ENCODE measurements around the gene CD1D.
"Not testable (repeated sequence)": the region's sequence is repeated elsewhere in the genome, so short reads cannot be mapped to it uniquely, and the experiment has no call there.

The CD1D gene

DNA sequence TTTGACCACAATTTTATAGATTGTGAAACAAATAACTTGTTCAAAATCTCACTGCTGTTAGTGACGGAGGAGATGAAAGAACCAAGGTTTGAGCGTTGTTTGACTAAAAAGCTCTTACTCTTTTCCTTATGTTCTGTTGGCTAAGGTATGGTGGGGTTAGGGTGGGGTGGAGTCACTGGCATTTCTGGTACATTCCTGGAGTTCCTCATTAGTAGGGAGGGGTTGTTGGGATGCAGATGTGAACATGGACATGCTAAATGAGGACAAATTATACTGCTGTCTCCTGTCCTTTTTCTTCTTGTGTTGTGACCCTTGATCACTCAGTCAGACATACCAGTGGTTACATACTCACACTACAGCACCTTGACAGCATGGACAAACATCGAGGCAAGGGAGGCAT lies 26.2 kb upstream of the CD1D start:
- no peak for DNase-seq
- peaks cover 4% of the 10 kb centered on the region in 2 donors for H3K27me3 Mint-ChIP-seq
- peak overlapping the region in 1 of 2 donors; percentile 28 for H3K4me3 Mint-ChIP-seq
- peaks cover 41 to 52% of the 10 kb centered on the region in 2 donors for H3K4me1 Mint-ChIP-seq
- ATAC-seq (replicated peaks) = no peak
- no peaks in the 10 kb centered on the region for H3K9me3 Mint-ChIP-seq
- H3K36me3 Mint-ChIP-seq = no peaks in the 10 kb centered on the region
- H3K27ac Mint-ChIP-seq = no peak overlapping the region

GRCh38 chr1:158155673-158156072 lies 25.0 kb upstream of the CD1D start:
- H3K36me3 Mint-ChIP-seq = no peaks in the 10 kb centered on the region
- ATAC-seq (replicated peaks) (no peak), DNase-seq (no peak)
- H3K4me1 Mint-ChIP-seq = peaks cover 33 to 47% of the 10 kb centered on the region in 2 donors
- no peak overlapping the region for H3K27ac Mint-ChIP-seq
- H3K9me3 Mint-ChIP-seq = no peaks in the 10 kb centered on the region
- peaks cover 4 to 8% of the 10 kb centered on the region in 2 donors for H3K27me3 Mint-ChIP-seq
- no peak overlapping the region for H3K4me3 Mint-ChIP-seq

DNA sequence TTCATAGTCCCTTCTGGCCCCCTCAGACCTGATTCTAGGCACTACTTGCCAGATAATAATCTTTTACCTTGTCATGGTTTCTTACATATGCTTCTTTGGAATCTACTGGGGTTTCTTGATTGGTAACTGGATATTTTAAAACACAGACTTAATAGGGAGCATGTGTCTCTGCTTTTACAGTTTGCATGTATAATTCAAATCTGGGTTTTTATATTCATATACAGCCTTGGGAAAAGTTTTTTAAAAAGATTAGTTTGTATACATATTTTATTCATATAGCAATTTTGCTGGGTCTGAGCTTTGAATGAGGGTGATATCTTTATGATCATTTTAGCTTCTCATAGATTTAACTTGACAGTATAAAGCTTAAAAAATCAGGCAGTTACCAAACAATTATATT lies 21.1 kb upstream of the CD1D start:
- DNase-seq = no peak
- Mint-ChIP-seq H3K27ac (no peak overlapping the region), H3K27me3 (peaks cover 4 to 8% of the 10 kb centered on the region in 2 donors), H3K9me3 (no peaks in the 10 kb centered on the region), H3K36me3 (peaks cover 0 to 2% of the 10 kb centered on the region in 2 donors), H3K4me1 (peaks cover 25 to 49% of the 10 kb centered on the region in 2 donors), H3K4me3 (no peak overlapping the region)
- ATAC-seq (replicated peaks) = no peak

- H3K27me3 Mint-ChIP-seq = peaks cover 4 to 8% of the 10 kb centered on the region in 2 donors
- DNase-seq = no peak
- no peak overlapping the region for H3K27ac Mint-ChIP-seq
- peaks cover 0 to 2% of the 10 kb centered on the region in 2 donors for H3K36me3 Mint-ChIP-seq
- H3K9me3 Mint-ChIP-seq = peaks cover 0 to 4% of the 10 kb centered on the region in 2 donors
- H3K4me1 Mint-ChIP-seq = peaks cover 21 to 51% of the 10 kb centered on the region in 2 donors
- no peak overlapping the region for H3K4me3 Mint-ChIP-seq
- ATAC-seq (replicated peaks) = no peak
Observed at GRCh38 chr1:158161446-158161845, 19.2 kb upstream of the CD1D start.

GRCh38 chr1:158163000-158163947 lies 17.4 kb upstream of the CD1D start:
- peaks cover 0 to 8% of the 10 kb centered on the region in 2 donors for H3K27me3 Mint-ChIP-seq
- H3K9me3 Mint-ChIP-seq = peaks cover 0 to 4% of the 10 kb centered on the region in 2 donors
- peak; percentile 54 for DNase-seq

GRCh38 chr1:158169105-158169504 lies 11.6 kb upstream of the CD1D start:
- no peak overlapping the region for H3K27ac Mint-ChIP-seq
- H3K9me3 Mint-ChIP-seq = peaks cover 0 to 4% of the 10 kb centered on the region in 2 donors
- DNase-seq = no peak
- ATAC-seq (replicated peaks) = no peak
- H3K27me3 Mint-ChIP-seq = peaks cover 0 to 4% of the 10 kb centered on the region in 2 donors
- H3K4me1 Mint-ChIP-seq = peaks cover 6 to 13% of the 10 kb centered on the region in 2 donors
- H3K4me3 Mint-ChIP-seq = no peak overlapping the region
- H3K36me3 Mint-ChIP-seq = no peaks in the 10 kb centered on the region

More at GRCh38 chr1:158163000-158163947, 17.4 kb upstream of the CD1D start:
- H3K4me3 Mint-ChIP-seq = peak overlapping the region; percentile 33 to 72
- peak overlapping the region; percentile 7 for H3K27ac Mint-ChIP-seq
- peaks cover 22 to 43% of the 10 kb centered on the region in 2 donors for H3K4me1 Mint-ChIP-seq
- ATAC-seq (replicated peaks) = peak; percentile 100
- peaks cover 0 to 2% of the 10 kb centered on the region in 2 donors for H3K36me3 Mint-ChIP-seq

DNA sequence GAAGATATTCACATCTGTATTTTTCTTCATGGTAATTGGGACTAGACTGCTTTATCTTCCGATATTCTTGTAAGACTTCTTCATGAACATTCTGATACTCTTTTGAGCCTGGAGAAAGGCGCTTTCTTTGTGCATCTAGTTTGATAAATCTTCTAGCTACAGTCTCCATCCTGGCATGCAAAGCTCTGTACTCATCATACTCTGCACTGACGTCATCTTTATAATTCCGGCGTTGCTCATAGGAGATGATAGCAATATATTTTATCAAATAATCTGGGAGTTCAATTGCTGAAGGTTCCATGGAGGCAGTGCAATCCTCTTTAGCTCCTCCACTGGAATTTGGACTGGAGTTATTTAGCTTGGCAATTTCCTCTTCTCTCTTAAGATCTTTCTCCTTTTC lies 4.8 kb upstream of the CD1D start:
- H3K9me3 Mint-ChIP-seq; ATAC-seq (replicated peaks); H3K27ac Mint-ChIP-seq; H3K36me3 Mint-ChIP-seq; DNase-seq; H3K27me3 Mint-ChIP-seq: not testable (repeated sequence)
- H3K4me3 Mint-ChIP-seq = peak overlapping the region in 1 of 2 donors; percentile 8
- H3K4me1 Mint-ChIP-seq = peaks cover 32 to 45% of the 10 kb centered on the region in 2 donors

GRCh38 chr1:158176399-158176798 lies 4.3 kb upstream of the CD1D start:
- Mint-ChIP-seq H3K9me3 (no peaks in the 10 kb centered on the region), H3K36me3 (no peaks in the 10 kb centered on the region), H3K4me1 (peaks cover 34 to 49% of the 10 kb centered on the region in 2 donors), H3K4me3 (peak overlapping the region; percentile 7 to 8), H3K27ac (no peak overlapping the region), H3K27me3 (no peaks in the 10 kb centered on the region)
- peak; percentile 14 for DNase-seq
- ATAC-seq (replicated peaks) = peak; percentile 24 to 43

DNA sequence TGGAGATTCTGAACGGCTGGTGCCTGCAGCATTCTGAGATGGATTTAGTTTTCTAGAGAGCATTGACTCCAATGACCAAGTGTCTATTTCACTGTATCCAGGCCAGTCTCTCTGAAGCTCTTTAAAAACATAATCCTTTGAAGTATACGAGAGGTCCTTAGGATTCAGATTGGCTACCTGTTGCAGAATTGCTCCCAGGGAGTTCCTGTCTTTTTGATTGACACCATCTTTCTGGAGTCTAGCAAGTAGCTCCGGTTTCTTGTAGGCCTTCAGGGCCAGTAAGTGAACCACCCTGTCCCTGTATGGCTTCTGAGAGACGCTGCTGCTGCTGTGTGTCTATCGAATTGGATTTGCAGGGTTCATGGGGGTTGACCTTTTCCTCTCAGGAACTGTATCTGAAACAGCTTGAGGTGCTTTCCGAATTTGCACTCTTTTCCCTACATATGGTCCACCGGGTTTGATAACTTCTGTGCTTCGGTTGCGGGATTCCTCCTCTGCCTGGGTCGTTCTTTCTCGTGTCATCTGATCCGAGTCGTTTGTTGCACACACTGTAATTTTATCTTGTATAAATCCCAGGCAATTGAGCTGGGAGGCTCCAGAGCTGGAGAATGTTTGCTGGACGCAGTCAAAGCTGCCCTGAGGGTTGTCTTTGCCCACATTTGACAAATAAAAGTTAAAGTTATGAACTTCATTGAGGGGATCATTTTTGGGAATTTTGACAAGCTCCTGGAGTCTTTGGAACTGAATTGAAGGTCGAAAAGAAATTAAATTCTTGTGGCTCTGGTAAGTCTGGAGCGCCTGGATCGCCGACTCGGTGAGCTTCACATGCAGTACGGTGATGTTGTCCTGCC lies 3.6 kb upstream of the CD1D start:
- H3K27me3 Mint-ChIP-seq; ATAC-seq (replicated peaks); H3K36me3 Mint-ChIP-seq; DNase-seq; H3K27ac Mint-ChIP-seq; H3K9me3 Mint-ChIP-seq: not testable (repeated sequence)
- peaks cover 41 to 56% of the 10 kb centered on the region in 2 donors for H3K4me1 Mint-ChIP-seq
- peak overlapping the region in 1 of 2 donors; percentile 7 for H3K4me3 Mint-ChIP-seq

DNA sequence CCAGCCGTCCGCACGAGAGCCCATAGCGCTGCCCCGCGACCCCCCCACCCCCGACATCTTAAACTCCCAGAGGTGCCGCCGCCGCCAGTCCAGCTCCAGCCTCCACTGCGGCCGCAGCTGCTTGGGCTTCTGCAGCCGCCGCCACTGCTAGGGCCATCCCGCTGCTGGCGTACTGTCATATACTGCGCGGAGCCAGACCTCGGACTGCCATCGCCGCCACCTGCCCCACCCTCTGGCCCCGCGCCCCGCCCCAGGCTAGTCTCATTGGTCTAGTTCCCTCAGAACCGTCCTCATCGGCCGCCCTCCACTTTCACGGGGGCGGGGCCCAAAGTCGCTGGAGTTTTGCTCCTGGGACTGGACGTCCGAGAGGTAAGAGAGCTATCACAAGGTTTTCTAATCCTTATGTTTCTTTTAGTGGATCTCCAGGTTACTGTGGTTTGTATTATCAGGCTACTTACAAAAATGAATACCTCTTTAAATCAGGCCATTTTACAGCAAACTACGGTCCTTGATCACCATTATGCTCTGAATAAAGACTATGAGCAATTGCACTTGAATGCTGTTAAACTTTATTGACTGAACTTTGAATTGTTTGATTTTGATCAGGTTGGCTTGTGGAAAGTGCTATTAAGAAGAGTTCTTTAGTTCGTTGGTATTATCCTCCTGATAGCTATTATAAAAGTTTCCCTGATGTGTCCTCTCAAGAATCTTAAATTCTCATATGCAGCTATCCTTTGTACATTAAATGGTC lies 2.8 kb upstream of the CD1D start:
- ATAC-seq (replicated peaks) = peak; percentile 72 to 76
- Mint-ChIP-seq H3K9me3 (no peaks in the 10 kb centered on the region), H3K27me3 (no peaks in the 10 kb centered on the region), H3K4me3 (peak overlapping the region; percentile 72 to 74), H3K4me1 (peaks cover 47 to 64% of the 10 kb centered on the region in 2 donors), H3K27ac (no peak overlapping the region), H3K36me3 (no peaks in the 10 kb centered on the region)
- DNase-seq = peak; percentile 51

DNA sequence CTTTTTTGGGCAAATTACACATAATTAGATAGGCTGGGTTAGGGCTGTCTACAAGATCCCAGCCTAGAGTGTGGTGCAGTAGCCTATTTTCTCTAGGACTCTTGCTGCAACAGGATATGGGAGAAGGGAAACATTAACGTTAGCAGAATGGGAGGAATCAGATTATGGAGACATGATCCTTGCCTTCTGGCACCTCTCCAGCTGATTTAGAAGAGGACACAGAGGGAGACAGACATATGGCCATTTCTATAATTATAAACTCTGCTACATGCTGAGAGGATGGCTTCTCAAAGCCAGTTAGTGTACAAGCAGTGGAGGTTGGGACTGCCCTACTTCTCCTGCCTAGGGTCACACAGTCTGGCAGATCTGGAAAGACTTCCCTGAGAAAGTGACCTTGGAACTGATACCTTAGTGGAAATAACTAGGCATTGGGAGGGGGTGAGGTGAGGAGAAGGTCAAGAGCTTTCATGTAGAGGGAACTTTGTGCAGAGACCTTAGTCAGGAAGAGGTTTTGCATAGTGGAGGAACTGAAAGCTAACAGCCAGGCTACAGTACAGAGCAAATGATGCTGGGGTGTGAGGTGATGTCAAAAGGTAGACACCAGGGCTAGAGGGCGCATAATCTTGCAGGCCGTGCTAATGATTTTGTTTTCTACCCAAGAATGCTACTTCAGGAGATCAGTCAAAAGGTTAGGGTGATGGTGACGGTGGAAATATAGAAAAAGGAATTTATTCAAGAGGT lies 1.2 kb upstream of the CD1D start:
- DNase-seq (peak; percentile 51), ATAC-seq (replicated peaks) (peak; percentile 91)
- no peaks in the 10 kb centered on the region for H3K9me3 Mint-ChIP-seq
- H3K4me1 Mint-ChIP-seq = peaks cover 55 to 77% of the 10 kb centered on the region in 2 donors
- H3K27me3 Mint-ChIP-seq = no peaks in the 10 kb centered on the region
- H3K4me3 Mint-ChIP-seq = peak overlapping the region; percentile 66 to 75
- peaks cover 2 to 4% of the 10 kb centered on the region in 2 donors for H3K36me3 Mint-ChIP-seq
- H3K27ac Mint-ChIP-seq = peak overlapping the region; percentile 15

DNA sequence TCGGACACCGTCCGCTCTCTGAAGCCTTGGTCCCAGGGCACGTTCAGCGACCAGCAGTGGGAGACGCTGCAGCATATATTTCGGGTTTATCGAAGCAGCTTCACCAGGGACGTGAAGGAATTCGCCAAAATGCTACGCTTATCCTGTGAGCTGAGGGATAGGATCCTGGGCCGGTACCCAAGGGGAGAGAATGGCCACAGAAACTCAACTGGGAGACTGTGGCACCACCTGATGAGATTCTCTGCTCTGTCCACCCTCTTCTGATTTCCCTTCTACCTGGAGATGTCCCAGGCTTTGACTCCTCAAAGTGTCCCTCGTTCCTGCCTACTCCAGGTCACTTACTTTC lies 855 bp downstream of the CD1D start:
- H3K4me1 Mint-ChIP-seq = peaks cover 48 to 73% of the 10 kb centered on the region in 2 donors
- DNase-seq (no peak), ATAC-seq (replicated peaks) (no peak)
- no peaks in the 10 kb centered on the region for H3K9me3 Mint-ChIP-seq
- H3K4me3 Mint-ChIP-seq = peak overlapping the region; percentile 93 to 96
- H3K27ac Mint-ChIP-seq = peak overlapping the region; percentile 96
- no peaks in the 10 kb centered on the region for H3K27me3 Mint-ChIP-seq
- H3K36me3 Mint-ChIP-seq = peaks cover 4% of the 10 kb centered on the region in 2 donors

DNA sequence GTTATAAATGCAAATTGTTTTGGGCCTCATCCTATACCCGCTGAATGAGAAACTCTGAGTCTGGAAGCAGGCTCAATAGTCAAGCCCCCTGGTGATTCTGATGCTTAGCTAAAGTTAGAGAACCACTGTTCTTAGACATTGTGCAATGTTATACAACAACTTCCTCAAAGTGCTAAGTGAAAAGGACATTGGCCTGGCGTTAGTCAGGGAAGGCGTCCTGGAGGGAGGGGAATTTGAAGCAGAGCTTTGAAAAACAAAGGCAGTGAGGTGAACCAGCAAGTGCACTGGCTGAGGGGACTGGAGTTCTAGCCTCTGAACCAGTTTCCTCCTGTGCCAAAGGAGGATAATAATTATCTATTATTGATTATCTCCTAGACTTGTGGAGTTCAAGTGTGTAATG lies 5.1 kb downstream of the CD1D start:
- peaks cover 4% of the 10 kb centered on the region in 2 donors for H3K36me3 Mint-ChIP-seq
- no peak overlapping the region for H3K4me3 Mint-ChIP-seq
- peaks cover 26 to 38% of the 10 kb centered on the region in 2 donors for H3K4me1 Mint-ChIP-seq
- H3K9me3 Mint-ChIP-seq = no peaks in the 10 kb centered on the region
- H3K27me3 Mint-ChIP-seq = no peaks in the 10 kb centered on the region
- ATAC-seq (replicated peaks) = no peak
- no peak for DNase-seq
- no peak overlapping the region for H3K27ac Mint-ChIP-seq

Data from stimulated activated naive B cell treated with anti-CD40 and anti-IgM and Interleukin-4, amounts not matched to agents 10 μg/mL and 1 μg/mL and 100 μg/mL, for 72 hours (primary cell).